H9 (cell line): ENCODE results near the gene EFL1. TPM values are rescaled to one million over a fixed set of nuclear protein-coding genes. Genes with fewer than 3 reads are reported as not detected.
"Not testable (repeated sequence)": the region's sequence is repeated elsewhere in the genome, so short reads cannot be mapped to it uniquely, and the experiment has no call there.

Source experiments
- DNase-seq: peaks from one replicate; pipeline ENCODE4 v3.0.0-alpha.2; 2017
- H2AFZ ChIP-seq: one replicate; pipeline ENCODE4 v1.6.1; 2013; ENCODE audit warnings: mild to moderate bottlenecking, low read length, control low read depth, moderate library complexity
- H2AK5ac ChIP-seq: 2 replicates; pipeline ENCODE4 v1.6.1; 2013; ENCODE audit warnings: low read length, control low read depth, mixed read lengths; ENCODE audit not compliant: insufficient read length
- H2BK120ac ChIP-seq: one replicate; pipeline ENCODE4 v1.6.1; 2013; ENCODE audit warnings: low read depth, mild to moderate bottlenecking, low read length, control low read depth, inconsistent platforms; ENCODE audit not compliant: poor library complexity, severe bottlenecking
- H2BK12ac ChIP-seq: 2 replicates; pipeline ENCODE4 v1.6.1; 2013; ENCODE audit warnings: low read length, control low read depth, mixed read lengths, low read depth; ENCODE audit not compliant: insufficient read length
- H2BK15ac ChIP-seq: 2 replicates; pipeline ENCODE4 v1.6.1; 2013; ENCODE audit warnings: low read depth, low read length, control low read depth
- H2BK20ac ChIP-seq: one replicate; pipeline ENCODE4 v1.6.1; 2013; ENCODE audit warnings: low read depth, mild to moderate bottlenecking, low read length, control low read depth, inconsistent platforms; ENCODE audit not compliant: poor library complexity, severe bottlenecking
- H2BK5ac ChIP-seq: 2 replicates; pipeline ENCODE4 v1.6.1; 2013; ENCODE audit warnings: low read length, control low read depth, mixed read lengths; ENCODE audit not compliant: insufficient read length
- H3K14ac ChIP-seq: 2 replicates; pipeline ENCODE4 v1.6.1; 2013; ENCODE audit warnings: low read length, control low read depth; ENCODE audit not compliant: insufficient read depth
- H3K18ac ChIP-seq: 2 replicates; pipeline ENCODE4 v1.6.1; 2013; ENCODE audit warnings: low read depth, mild to moderate bottlenecking, mixed read lengths, low read length, control low read depth; ENCODE audit not compliant: insufficient read length
- H3K23ac ChIP-seq: 2 replicates; pipeline ENCODE4 v1.6.1; 2013; ENCODE audit warnings: low read length, control low read depth, mixed read lengths, low read depth; ENCODE audit not compliant: insufficient read length
- H3K23me2 ChIP-seq: 2 replicates; pipeline ENCODE4 v1.6.1; 2013; ENCODE audit warnings: low read depth, mild to moderate bottlenecking, mixed read lengths, low read length, control low read depth; ENCODE audit not compliant: insufficient read length, poor library complexity, severe bottlenecking
- H3K27ac ChIP-seq: 2 replicates; pipeline ENCODE4 v1.5.1; 2013; ENCODE audit warnings: low read length, control low read depth, mixed read lengths, low read depth; ENCODE audit not compliant: insufficient read length
- H3K27me3 ChIP-seq: 2 replicates; pipeline ENCODE4 v1.6.1; 2013; ENCODE audit warnings: low read length, control low read depth, inconsistent platforms; ENCODE audit not compliant: insufficient read depth
- H3K4ac ChIP-seq: 2 replicates; pipeline ENCODE4 v1.6.1; 2013; ENCODE audit warnings: low read depth, mild to moderate bottlenecking, control low read depth, inconsistent platforms, low read length, moderate library complexity
- H3K4me1 ChIP-seq: 2 replicates; pipeline ENCODE4 v1.6.1; 2013; ENCODE audit warnings: low read length, control low read depth, inconsistent platforms; ENCODE audit not compliant: insufficient read depth
- H3K4me2 ChIP-seq: 2 replicates; pipeline ENCODE4 v1.6.1; 2013; ENCODE audit warnings: low read length, control low read depth, mixed read lengths; ENCODE audit not compliant: insufficient read length, insufficient read depth
- H3K56ac ChIP-seq: 2 replicates; pipeline ENCODE4 v1.6.1; 2013; ENCODE audit warnings: low read depth, mild to moderate bottlenecking, mixed read lengths, low read length, control low read depth; ENCODE audit not compliant: insufficient read length
- H3K79me1 ChIP-seq: 2 replicates; pipeline ENCODE4 v1.6.1; 2013; ENCODE audit warnings: low read depth, mild to moderate bottlenecking, moderate library complexity, low read length, control low read depth, inconsistent platforms; ENCODE audit not compliant: insufficient read depth, poor library complexity, severe bottlenecking
- H3K79me2 ChIP-seq: 2 replicates; pipeline ENCODE4 v1.6.1; 2013; ENCODE audit warnings: low read length, control low read depth, inconsistent platforms; ENCODE audit not compliant: insufficient read depth
- H3K9ac ChIP-seq: 2 replicates; pipeline ENCODE4 v1.6.1; 2013; ENCODE audit warnings: low read length, control low read depth, mixed read lengths; ENCODE audit not compliant: insufficient read length; ENCODE audit errors: extremely low read depth
- H3K9me3 ChIP-seq: one replicate; pipeline ENCODE4 v1.6.1; 2013; ENCODE audit warnings: low read depth, low read length, inconsistent platforms; ENCODE audit not compliant: control insufficient read depth
- H3T11ph ChIP-seq: one replicate; pipeline ENCODE4 v1.6.1; 2013; ENCODE audit warnings: mild to moderate bottlenecking, low read length, control low read depth, inconsistent platforms
- H4K20me1 ChIP-seq: one replicate; pipeline ENCODE4 v1.6.1; 2013; ENCODE audit not compliant: control insufficient read depth, insufficient read length, insufficient read depth
- H4K5ac ChIP-seq: 2 replicates; pipeline ENCODE4 v1.6.1; 2013; ENCODE audit warnings: low read depth, mild to moderate bottlenecking, mixed read lengths, low read length, control low read depth; ENCODE audit not compliant: insufficient read length
- H4K8ac ChIP-seq: replicated peaks from 2 replicates; pipeline ENCODE4 v1.6.1; 2013; ENCODE audit warnings: low read length, control low read depth, mixed read lengths, low read depth; ENCODE audit not compliant: insufficient read length
- H4K91ac ChIP-seq: 2 replicates; pipeline ENCODE4 v1.6.1; 2013; ENCODE audit warnings: low read depth, mild to moderate bottlenecking, moderate library complexity, mixed read lengths, low read length, control low read depth; ENCODE audit not compliant: insufficient read length
- H3K27ac Mint-ChIP-seq, 3 experiments: 2 replicates in 2 of 3; 3 replicates in 1 of 3; pipeline ENCODE4 v1.8.0; 2020 to 2021; ENCODE audit warnings: mixed read lengths in 3 of 3, mild to moderate bottlenecking in 1 of 3, moderate library complexity in 1 of 3
- H3K27me3 Mint-ChIP-seq: 2 replicates; pipeline ENCODE4 v1.8.0; 2021; ENCODE audit warnings: low read depth, mild to moderate bottlenecking, moderate library complexity, mixed read lengths
- H3K36me3 Mint-ChIP-seq, 3 experiments: 2 replicates in 2 of 3; 3 replicates in 1 of 3; pipeline ENCODE4 v1.8.0; 2020 to 2021; ENCODE audit warnings: low read depth in 3 of 3, mixed read lengths in 3 of 3; ENCODE audit not compliant: insufficient read depth in 1 of 3
- H3K4me1 Mint-ChIP-seq, 2 experiments: 2 replicates each; pipeline ENCODE4 v1.8.0; 2020; ENCODE audit warnings: mixed read lengths in 2 of 2
- H3K4me3 Mint-ChIP-seq, 2 experiments: 2 replicates in 1 of 2; 3 replicates in 1 of 2; pipeline ENCODE4 v1.8.0; 2020 to 2021; ENCODE audit warnings: mild to moderate bottlenecking in 2 of 2, mixed read lengths in 2 of 2, moderate library complexity in 1 of 2
- H3K9me3 Mint-ChIP-seq, 2 experiments: 2 replicates in 1 of 2; 3 replicates in 1 of 2; pipeline ENCODE4 v1.8.0; 2020; ENCODE audit warnings: mild to moderate bottlenecking in 2 of 2, mixed read lengths in 2 of 2, moderate library complexity in 1 of 2
- CTCF ChIP-seq: fragments of 200-600 bp; sonication (generic); conservative IDR thresholded peaks from 3 replicates; pipeline ENCODE4 v1.8.0; 2021; ENCODE audit warnings: antibody characterized with exemption, mild to moderate bottlenecking
- WGBS: extraction: QIAGEN DNeasy Blood & Tissue Kit; methylation state at CpG from one replicate; pipeline ENCODE4 v1.1.7; 2013; ENCODE audit warnings: missing lambda C conversion rate, low lambda C conversion rate, mixed read lengths; ENCODE audit not compliant: insufficient read length; ENCODE audit errors: extremely low coverage; 5-methylcytosine and 5-hydroxymethylcytosine counted together
- total RNA-seq: library from RNA; stranded (reverse); gene quantifications from 2 replicates; pipeline ENCODE4 v1.2.1, GENCODE V29; 2021

Gene EFL1
- total RNA-seq, 1 experiment from 2014 or later = 29.4 TPM

GRCh38 chr15:82221535-82221934 lies 41.0 kb downstream of the EFL1 start:
- H2BK15ac ChIP-seq, H3K79me1 ChIP-seq, H3K9ac ChIP-seq, H3K23me2 ChIP-seq, H3K27ac Mint-ChIP-seq, H3K4me2 ChIP-seq, H3K14ac ChIP-seq, H3K79me2 ChIP-seq, H2BK20ac ChIP-seq, H3T11ph ChIP-seq, H3K27ac ChIP-seq, H3K9me3 Mint-ChIP-seq, H2BK12ac ChIP-seq, H3K4ac ChIP-seq, H3K56ac ChIP-seq, H4K8ac ChIP-seq, H3K27me3 ChIP-seq, H3K23ac ChIP-seq, H2BK120ac ChIP-seq, H3K9me3 ChIP-seq, H3K4me1 ChIP-seq, H3K4me1 Mint-ChIP-seq, H2BK5ac ChIP-seq, H3K4me3 Mint-ChIP-seq, H4K91ac ChIP-seq, H2AFZ ChIP-seq, H4K5ac ChIP-seq, H3K27me3 Mint-ChIP-seq, H4K20me1 ChIP-seq, H3K18ac ChIP-seq, H2AK5ac ChIP-seq: not testable (repeated sequence)
- H3K36me3 Mint-ChIP-seq = peaks cover 7 to 38% (median 12%) of the 10 kb centered on the region in 3 experiments; a peak in 6 of 7 replicates
- peak; percentile 62 for TF ChIP-seq CTCF
- peak; percentile 39 for DNase-seq
- WGBS = no CpG with 5 or more reads among the region's 2 CpGs

- not testable (repeated sequence) for H3K4ac ChIP-seq, H3K4me3 Mint-ChIP-seq, H4K20me1 ChIP-seq, H2AFZ ChIP-seq, H4K5ac ChIP-seq, H3K4me1 ChIP-seq, H2AK5ac ChIP-seq, H3K14ac ChIP-seq, H4K91ac ChIP-seq, H3K9ac ChIP-seq, H3K23ac ChIP-seq, H3K79me2 ChIP-seq, H2BK120ac ChIP-seq, H3K4me1 Mint-ChIP-seq, H3K23me2 ChIP-seq, H3K56ac ChIP-seq, H2BK15ac ChIP-seq, H3K79me1 ChIP-seq, DNase-seq, H3K27ac Mint-ChIP-seq, H3K27me3 ChIP-seq, H2BK20ac ChIP-seq, H4K8ac ChIP-seq, H3K9me3 Mint-ChIP-seq, H3K4me2 ChIP-seq, H3K18ac ChIP-seq, H3K9me3 ChIP-seq, H2BK12ac ChIP-seq, H3K27me3 Mint-ChIP-seq, H2BK5ac ChIP-seq, H3T11ph ChIP-seq, H3K27ac ChIP-seq
- peaks cover 8 to 39% (median 9%) of the 10 kb centered on the region in 3 experiments; a peak in 6 of 7 replicates for H3K36me3 Mint-ChIP-seq
- WGBS = no CpG with 5 or more reads among the region's 2 CpGs
Measured at GRCh38 chr15:82216092-82216491, 46.4 kb downstream of the EFL1 start.
